AG04450 (cell line): Measurements from ENCODE around the gene APOL4. TPM values are rescaled to one million over a fixed set of nuclear protein-coding genes. Genes with fewer than 3 reads are reported as not detected.
"Not testable (repeated sequence)": the region's sequence is repeated elsewhere in the genome, so short reads cannot be mapped to it uniquely, and the experiment has no call there.

Source experiments
- CTCF ChIA-PET: fragments of 300-600, 350-600 bp; formaldehyde crosslinking; extraction: SDS; loops from one replicate; lab custom pipeline; 2022; ENCODE audit warnings: antibody characterized with exemption, inconsistent platforms; lab: Charles Lee
- POLR2A ChIA-PET: fragments of 350-600 bp; formaldehyde crosslinking; extraction: SDS; loops from one replicate; lab custom pipeline; 2021; ENCODE audit warnings: antibody characterized with exemption, inconsistent platforms; lab: Yijun Ruan, JAX
- DNase-seq: peaks from one replicate; pipeline ENCODE4 v3.0.0-alpha.2; 2011; ENCODE audit warnings: low read depth, low spot score
- H3K27ac ChIP-seq: one replicate; pipeline ENCODE4 v1.5.1; 2012; ENCODE audit warnings: low read depth, low read length, control low read depth
- H3K27me3 ChIP-seq: one replicate; pipeline ENCODE4 v1.6.0; 2012; ENCODE audit warnings: low read length; ENCODE audit not compliant: control insufficient read depth, insufficient read depth
- H3K4me3 ChIP-seq: 2 replicates; pipeline ENCODE4 v1.5.1; 2011; ENCODE audit warnings: mild to moderate bottlenecking, low read depth, low read length, control low read depth
- H3K9me3 ChIP-seq: 2 replicates; pipeline ENCODE4 v1.5.1; 2012; ENCODE audit warnings: low read length; ENCODE audit not compliant: control insufficient read depth, insufficient read depth
- polyA plus RNA-seq: library from polyadenylated mRNA; depleted of rRNA; stranded (reverse); fragments of >200 nt; gene quantifications from 2 replicates; pipeline ENCODE4 v1.2.3, GENCODE V29; 2011
- TF ChIP-seq, protein P1 (sequence below): IDR thresholded peaks from 2 replicates; pipeline ENCODE4 v1.5.1; 2011; ENCODE audit warnings: low read depth, low read length, control low read depth, inconsistent platforms

Gene APOL4
- polyA plus RNA-seq, 1 experiment = 0.21 TPM

GRCh38 chr22:36213586-36213985, 12.0 kb upstream of the APOL4 start:
- TF ChIP-seq, protein P1, sequence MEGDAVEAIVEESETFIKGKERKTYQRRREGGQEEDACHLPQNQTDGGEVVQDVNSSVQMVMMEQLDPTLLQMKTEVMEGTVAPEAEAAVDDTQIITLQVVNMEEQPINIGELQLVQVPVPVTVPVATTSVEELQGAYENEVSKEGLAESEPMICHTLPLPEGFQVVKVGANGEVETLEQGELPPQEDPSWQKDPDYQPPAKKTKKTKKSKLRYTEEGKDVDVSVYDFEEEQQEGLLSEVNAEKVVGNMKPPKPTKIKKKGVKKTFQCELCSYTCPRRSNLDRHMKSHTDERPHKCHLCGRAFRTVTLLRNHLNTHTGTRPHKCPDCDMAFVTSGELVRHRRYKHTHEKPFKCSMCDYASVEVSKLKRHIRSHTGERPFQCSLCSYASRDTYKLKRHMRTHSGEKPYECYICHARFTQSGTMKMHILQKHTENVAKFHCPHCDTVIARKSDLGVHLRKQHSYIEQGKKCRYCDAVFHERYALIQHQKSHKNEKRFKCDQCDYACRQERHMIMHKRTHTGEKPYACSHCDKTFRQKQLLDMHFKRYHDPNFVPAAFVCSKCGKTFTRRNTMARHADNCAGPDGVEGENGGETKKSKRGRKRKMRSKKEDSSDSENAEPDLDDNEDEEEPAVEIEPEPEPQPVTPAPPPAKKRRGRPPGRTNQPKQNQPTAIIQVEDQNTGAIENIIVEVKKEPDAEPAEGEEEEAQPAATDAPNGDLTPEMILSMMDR = no peak
- CTCF ChIA-PET = interaction anchor here (0.6 kb wide), 1 partner anchor 64 kb away, joined by 3 read pairs; no protein-coding TSS in a partner anchor
- POLR2A ChIA-PET = no interaction called here
- Histone ChIP-seq H3K9me3 (no peaks in the 10 kb centered on the region), H3K27ac (no peak overlapping the region), H3K4me3 (no peak overlapping the region), H3K27me3 (peaks cover 56% of the 10 kb centered on the region)
- no peak for DNase-seq

- POLR2A ChIA-PET = no interaction called here
Observed at GRCh38 chr22:36212901-36213300, 11.3 kb upstream of the APOL4 start.

DNA sequence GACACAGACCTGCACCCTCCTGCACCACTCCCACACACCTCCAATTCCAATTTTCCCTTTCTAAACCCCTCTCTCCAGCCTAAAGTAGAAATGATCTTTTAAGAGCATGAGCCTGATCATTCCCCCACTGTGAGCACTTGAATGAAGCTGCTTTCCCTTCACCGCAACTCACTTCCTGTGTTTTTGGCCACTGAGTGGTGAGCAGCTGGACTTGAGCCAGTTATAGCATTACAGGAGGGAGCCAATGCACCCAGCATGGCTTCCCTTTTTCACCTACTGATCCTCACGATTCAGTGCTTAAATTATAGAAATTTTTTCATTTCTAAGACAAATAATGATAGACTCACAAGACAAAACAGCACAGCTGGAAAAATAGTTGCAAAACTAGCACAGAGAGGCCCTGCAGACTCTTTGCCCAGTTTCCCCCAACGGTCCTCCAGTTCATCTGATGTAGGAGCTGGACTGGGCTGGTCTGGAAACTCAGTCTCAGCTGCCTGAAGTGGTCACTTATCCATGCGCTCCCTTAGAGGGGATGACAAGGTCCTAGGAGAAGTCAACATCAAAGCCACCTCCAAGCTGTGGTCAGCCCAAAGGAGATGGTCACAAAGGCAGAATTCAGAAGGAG, 9.7 kb upstream of the APOL4 start:
- Histone ChIP-seq H3K27me3 (peaks cover 44% of the 10 kb centered on the region), H3K4me3 (no peak overlapping the region), H3K27ac (no peak overlapping the region), H3K9me3 (no peaks in the 10 kb centered on the region)
- CTCF ChIA-PET = interaction anchor here (1.0 to 2.0 kb wide), 2 partner anchors 30 to 275 kb away, joined by 3 to 7 read pairs; no protein-coding TSS in a partner anchor
- DNase-seq = no peak
- POLR2A ChIA-PET = no interaction called here
- TF ChIP-seq, protein P1 = no peak

More at GRCh38 chr22:36212901-36213300, 11.3 kb upstream of the APOL4 start:
- Histone ChIP-seq H3K27ac (no peak overlapping the region), H3K9me3 (no peaks in the 10 kb centered on the region), H3K27me3 (peaks cover 53% of the 10 kb centered on the region), H3K4me3 (no peak overlapping the region)
- CTCF ChIA-PET = no interaction called here
- DNase-seq = no peak
- TF ChIP-seq, protein P1 = no peak

GRCh38 chr22:36210224-36210623, 8.6 kb upstream of the APOL4 start:
- TF ChIP-seq, protein P1 = no peak
- ChIA-PET CTCF (no interaction called here), POLR2A (no interaction called here)
- Histone ChIP-seq H3K27me3 (peaks cover 35% of the 10 kb centered on the region), H3K4me3 (no peak overlapping the region), H3K27ac (no peak overlapping the region), H3K9me3 (no peaks in the 10 kb centered on the region)
- DNase-seq = no peak

GRCh38 chr22:36209488-36209908, 7.9 kb upstream of the APOL4 start:
- POLR2A ChIA-PET = not testable (repeated sequence)

More at GRCh38 chr22:36209488-36209908, 7.9 kb upstream of the APOL4 start:
- CTCF ChIA-PET, H3K4me3 ChIP-seq, H3K27ac ChIP-seq, H3K9me3 ChIP-seq, DNase-seq: not testable (repeated sequence)
- peaks cover 30% of the 10 kb centered on the region for H3K27me3 ChIP-seq
